ENCODE data around the gene USP38. TPM values are rescaled to one million over a fixed set of nuclear protein-coding genes. Genes with fewer than 3 reads are reported as not detected.

The USP38 gene
- total RNA-seq, 2 experiments from 2014 or later = 34.2 to 35.7 TPM

DNA sequence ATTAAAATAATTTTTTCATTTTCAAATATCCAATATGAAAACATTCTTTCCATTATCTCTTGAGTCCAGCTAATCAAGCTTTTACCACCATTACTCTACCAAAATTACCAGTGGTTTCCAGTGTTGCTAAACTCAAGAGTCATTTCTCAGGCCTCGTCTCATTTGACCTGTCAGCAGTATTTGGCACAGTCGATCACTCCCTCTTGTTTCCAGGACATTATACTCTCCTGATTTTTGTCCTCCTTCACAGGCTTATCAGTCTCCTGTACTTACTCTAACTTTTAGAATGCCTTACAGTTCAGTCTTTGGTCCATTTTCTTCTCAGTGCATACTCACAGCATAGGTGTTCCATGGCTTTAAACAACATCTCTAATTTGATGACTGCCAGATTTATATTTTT, 11.6 kb downstream of the USP38 start:
- H3K36me3 ChIP-seq (ENCODE audit: insufficient read depth, low read length) = peaks cover 97% of the 10 kb centered on the region
- H3K27ac ChIP-seq (ENCODE audit: low read depth in 1 of 2, low read length in 2 of 2) = no peak overlapping the region
- CTCF ChIA-PET = no interaction called here
- Mint-ChIP-seq H3K27ac (no peak overlapping the region), H3K4me1 (ENCODE audit: low read depth) (peaks cover 49% of the 10 kb centered on the region), H3K9me3 (no peaks in the 10 kb centered on the region), H3K27me3 (no peaks in the 10 kb centered on the region), H3K36me3 (ENCODE audit: low read depth) (peaks cover 87% of the 10 kb centered on the region), H3K4me3 (no peak overlapping the region)
- TF ChIP-seq, protein P1, sequence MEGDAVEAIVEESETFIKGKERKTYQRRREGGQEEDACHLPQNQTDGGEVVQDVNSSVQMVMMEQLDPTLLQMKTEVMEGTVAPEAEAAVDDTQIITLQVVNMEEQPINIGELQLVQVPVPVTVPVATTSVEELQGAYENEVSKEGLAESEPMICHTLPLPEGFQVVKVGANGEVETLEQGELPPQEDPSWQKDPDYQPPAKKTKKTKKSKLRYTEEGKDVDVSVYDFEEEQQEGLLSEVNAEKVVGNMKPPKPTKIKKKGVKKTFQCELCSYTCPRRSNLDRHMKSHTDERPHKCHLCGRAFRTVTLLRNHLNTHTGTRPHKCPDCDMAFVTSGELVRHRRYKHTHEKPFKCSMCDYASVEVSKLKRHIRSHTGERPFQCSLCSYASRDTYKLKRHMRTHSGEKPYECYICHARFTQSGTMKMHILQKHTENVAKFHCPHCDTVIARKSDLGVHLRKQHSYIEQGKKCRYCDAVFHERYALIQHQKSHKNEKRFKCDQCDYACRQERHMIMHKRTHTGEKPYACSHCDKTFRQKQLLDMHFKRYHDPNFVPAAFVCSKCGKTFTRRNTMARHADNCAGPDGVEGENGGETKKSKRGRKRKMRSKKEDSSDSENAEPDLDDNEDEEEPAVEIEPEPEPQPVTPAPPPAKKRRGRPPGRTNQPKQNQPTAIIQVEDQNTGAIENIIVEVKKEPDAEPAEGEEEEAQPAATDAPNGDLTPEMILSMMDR (IDR thresholded peaks at IDR 0.05) = no peak
- DNase-seq (no peak), ATAC-seq (ENCODE audit: poor library complexity) (no peak)
- no peaks in the 10 kb centered on the region for H3K9me3 ChIP-seq (ENCODE audit: control insufficient read depth in 1 of 2, insufficient read depth in 1 of 2, low read length in 2 of 2)
- intact Hi-C loops (cut with DNase I, micrococcal nuclease) = no loop called here
- H3K4me3 ChIP-seq (ENCODE audit: low read length) = no peak overlapping the region
- no peaks in the 10 kb centered on the region for H3K4me1 ChIP-seq (ENCODE audit: insufficient read depth, low read length)
- no peaks in the 10 kb centered on the region for H3K27me3 ChIP-seq (ENCODE audit: control insufficient read depth in 1 of 2, insufficient read depth in 2 of 2, low read length in 2 of 2)
- POLR2A ChIA-PET = no interaction called here

DNA sequence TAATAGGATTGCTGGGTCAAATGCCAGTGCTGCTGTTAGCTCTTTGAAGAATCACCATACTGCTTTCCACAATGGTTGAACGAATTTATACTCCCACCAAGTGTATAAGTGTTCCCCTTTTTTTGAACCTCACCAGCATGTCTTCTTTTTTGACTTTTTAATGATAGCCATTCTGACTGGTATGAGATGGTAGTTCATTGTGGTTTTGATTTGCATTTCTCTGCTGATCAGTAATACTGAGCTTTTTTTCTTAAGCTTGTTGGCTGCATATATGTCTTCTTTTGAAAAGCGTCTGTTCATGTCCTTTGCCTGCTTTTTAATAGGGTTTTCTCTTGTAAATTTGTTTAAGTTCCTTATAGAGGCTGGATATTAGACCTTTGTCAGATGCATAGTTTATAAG, 14.8 kb downstream of the USP38 start:
- Mint-ChIP-seq H3K9me3 (no peaks in the 10 kb centered on the region), H3K27ac (no peak overlapping the region), H3K27me3 (no peaks in the 10 kb centered on the region), H3K36me3 (ENCODE audit: low read depth) (peaks cover 89% of the 10 kb centered on the region), H3K4me3 (no peak overlapping the region), H3K4me1 (ENCODE audit: low read depth) (peaks cover 44% of the 10 kb centered on the region)
- Histone ChIP-seq H3K36me3 (ENCODE audit: insufficient read depth, low read length) (peaks cover 96% of the 10 kb centered on the region), H3K4me3 (ENCODE audit: low read length) (no peak overlapping the region), H3K27ac (ENCODE audit: low read depth in 1 of 2, low read length in 2 of 2) (no peak overlapping the region), H3K4me1 (ENCODE audit: insufficient read depth, low read length) (no peaks in the 10 kb centered on the region), H3K9me3 (ENCODE audit: control insufficient read depth in 1 of 2, insufficient read depth in 1 of 2, low read length in 2 of 2) (no peaks in the 10 kb centered on the region), H3K27me3 (ENCODE audit: control insufficient read depth in 1 of 2, insufficient read depth in 2 of 2, low read length in 2 of 2) (no peaks in the 10 kb centered on the region)
- intact Hi-C loops (cut with DNase I, micrococcal nuclease) = no loop called here
- CTCF ChIA-PET = no interaction called here
- ATAC-seq (ENCODE audit: poor library complexity) (no peak), DNase-seq (no peak)
- POLR2A ChIA-PET = interaction anchor here (2.3 kb wide), 1 partner anchor 10 kb away, joined by 6 read pairs; no protein-coding TSS in a partner anchor
- TF ChIP-seq, protein P1 (IDR thresholded peaks at IDR 0.05) = no peak

GRCh38 chr4:143202824-143203223, 18.1 kb downstream of the USP38 start:
- no peak for ATAC-seq (ENCODE audit: poor library complexity)
- no peaks in the 10 kb centered on the region for H3K9me3 Mint-ChIP-seq
- H3K4me3 Mint-ChIP-seq = no peak overlapping the region
- no peaks in the 10 kb centered on the region for H3K27me3 ChIP-seq (ENCODE audit: control insufficient read depth in 1 of 2, insufficient read depth in 2 of 2, low read length in 2 of 2)
- DNase-seq = no peak
- peaks cover 95% of the 10 kb centered on the region for H3K36me3 ChIP-seq (ENCODE audit: insufficient read depth, low read length)
- H3K36me3 Mint-ChIP-seq (ENCODE audit: low read depth) = peaks cover 97% of the 10 kb centered on the region
- no peaks in the 10 kb centered on the region for H3K9me3 ChIP-seq (ENCODE audit: control insufficient read depth in 1 of 2, insufficient read depth in 1 of 2, low read length in 2 of 2)
- ChIA-PET POLR2A (no interaction called here), CTCF (no interaction called here)
- H3K4me1 ChIP-seq (ENCODE audit: insufficient read depth, low read length) = no peaks in the 10 kb centered on the region
- H3K4me3 ChIP-seq (ENCODE audit: low read length) = no peak overlapping the region
- H3K27ac ChIP-seq (ENCODE audit: low read depth in 1 of 2, low read length in 2 of 2) = no peak overlapping the region
- TF ChIP-seq, protein P1 (IDR thresholded peaks at IDR 0.05) = no peak
- H3K27me3 Mint-ChIP-seq = no peaks in the 10 kb centered on the region
- peaks cover 39% of the 10 kb centered on the region for H3K4me1 Mint-ChIP-seq (ENCODE audit: low read depth)
- intact Hi-C loops (cut with DNase I, micrococcal nuclease) = no loop called here
- no peak overlapping the region for H3K27ac Mint-ChIP-seq

Data from CD4-positive, alpha-beta T cell (primary cell).